SK-N-SH (cell line): ENCODE data around the gene COL23A1. TPM values are rescaled to one million over a fixed set of nuclear protein-coding genes. Genes with fewer than 3 reads are reported as not detected.

Source experiments
- CTCF ChIA-PET: fragments of 300-600, 350-600 bp; formaldehyde crosslinking; extraction: SDS; loops from one replicate; lab custom pipeline; 2021; lab: Yijun Ruan, JAX
- POLR2A ChIA-PET: fragments of 350-600 bp; sonication (Branson Sonifier 250); formaldehyde crosslinking; extraction: SDS; loops from one replicate; lab custom pipeline; 2020; ENCODE audit warnings: antibody characterized with exemption, inconsistent platforms; lab: Yijun Ruan, JAX
- DNase-seq: peaks from one replicate; pipeline ENCODE4 v3.0.0; 2012
- H2AFZ ChIP-seq: fragments of 200-600 bp; sonication (generic); 2 replicates; pipeline ENCODE4 v1.8.1; 2016; ENCODE audit warnings: antibody characterized with exemption, mild to moderate bottlenecking, low read depth
- H3F3A ChIP-seq: fragments of 200-600 bp; sonication (generic); replicated peaks from 2 replicates; pipeline ENCODE3; 2016; ENCODE audit warnings: antibody characterized with exemption, mild to moderate bottlenecking; ENCODE audit not compliant: insufficient read depth
- H3K27ac ChIP-seq, 2 experiments: fragments of 200-500 bp in 1 of 2; fragments of 200-600 bp in 1 of 2; sonication (Bioruptor generic) in 1 of 2; sonication (generic), shearing (Covaris generic) in 1 of 2; 2 replicates each; pipeline versions ENCODE4 v1.5.1 to v1.6.1; 2014 to 2016; ENCODE audit warnings: low read depth in 2 of 2, inconsistent platforms in 1 of 2, low read length in 1 of 2, mild to moderate bottlenecking in 1 of 2, mixed read lengths in 1 of 2
- H3K27me3 ChIP-seq: fragments of 200-600 bp; sonication (generic), shearing (Covaris generic); 2 replicates; pipeline ENCODE4 v1.6.1; 2016; ENCODE audit warnings: mixed run types; ENCODE audit not compliant: insufficient read depth
- H3K36me3 ChIP-seq, 2 experiments: fragments of 200-500 bp in 1 of 2; fragments of 200-600 bp in 1 of 2; sonication (Bioruptor generic) in 1 of 2; sonication (generic) in 1 of 2; replicated peaks in 1 of 2; 2 replicates each; pipeline versions ENCODE3 to v1.5.1; 2014 to 2016; ENCODE audit warnings: low read length in 1 of 2, mild to moderate bottlenecking in 1 of 2; ENCODE audit not compliant: insufficient read depth in 2 of 2, control insufficient read depth in 1 of 2
- H3K4me1 ChIP-seq, 2 experiments: fragments of 200-500 bp in 1 of 2; fragments of 200-600 bp in 1 of 2; sonication (Bioruptor generic) in 1 of 2; sonication (generic), shearing (Covaris generic) in 1 of 2; 2 replicates each; pipeline versions ENCODE4 v1.5.1 to v1.6.1; 2014 to 2016; ENCODE audit warnings: low read depth in 1 of 2, low read length in 1 of 2, mixed run types in 1 of 2; ENCODE audit not compliant: insufficient read depth in 2 of 2, control insufficient read depth in 1 of 2
- H3K4me2 ChIP-seq: fragments of 200-600 bp; sonication (generic), shearing (Covaris generic); 2 replicates; pipeline ENCODE4 v1.6.1; 2017; ENCODE audit warnings: mixed run types
- H3K4me3 ChIP-seq, 2 experiments: fragments of 200-500 bp in 1 of 2; fragments of 200-600 bp in 1 of 2; sonication (Bioruptor generic) in 1 of 2; sonication (generic), shearing (Covaris generic) in 1 of 2; 2 replicates each; pipeline versions ENCODE4 v1.5.1 to v1.8.1; 2014 to 2016; ENCODE audit warnings: low read depth in 2 of 2, inconsistent platforms in 1 of 2, low read length in 1 of 2, mild to moderate bottlenecking in 1 of 2, mixed read lengths in 1 of 2, moderate library complexity in 1 of 2
- H3K79me2 ChIP-seq: fragments of 200-600 bp; sonication (generic); 2 replicates; pipeline ENCODE4 v1.8.1; 2017; ENCODE audit warnings: mild to moderate bottlenecking; ENCODE audit not compliant: insufficient read depth
- H3K9ac ChIP-seq: fragments of 200-600 bp; sonication (generic); 2 replicates; pipeline ENCODE4 v1.6.1; 2017; ENCODE audit warnings: mixed run types
- H3K9me2 ChIP-seq: fragments of 200-600 bp; sonication (generic); 2 replicates; pipeline ENCODE4 v1.6.1; 2017; ENCODE audit warnings: mixed run types
- H3K9me3 ChIP-seq: fragments of 200-600 bp; sonication (generic); 2 replicates; pipeline ENCODE4 v1.6.1; 2017; ENCODE audit warnings: mixed run types, mild to moderate bottlenecking, moderate library complexity
- H4K20me1 ChIP-seq: fragments of 200-600 bp; sonication (generic); 2 replicates; pipeline ENCODE4 v1.6.1; 2017; ENCODE audit warnings: mild to moderate bottlenecking, mixed run types; ENCODE audit not compliant: insufficient read depth
- ELF1 ChIP-seq: IDR thresholded peaks from 2 replicates; pipeline ENCODE4 v1.4.0; 2012
- FOSL2 ChIP-seq: IDR thresholded peaks from 2 replicates; pipeline ENCODE4 v1.4.0; 2012; ENCODE audit warnings: low read depth, mild to moderate bottlenecking, moderate library complexity, borderline replicate concordance
- FOXJ3 ChIP-seq: sonication (generic); formaldehyde crosslinking; IDR thresholded peaks from 2 replicates; pipeline ENCODE4 v1.5.1; 2020; ENCODE audit warnings: mild to moderate bottlenecking, missing genetic modification reagents
- GATA2 ChIP-seq: sonication (generic); formaldehyde crosslinking; IDR thresholded peaks from 2 replicates; pipeline ENCODE4 v1.5.0; 2020; ENCODE audit warnings: mild to moderate bottlenecking, missing genetic modification reagents
- IRF3 ChIP-seq: fragments of 150-350 bp; IDR thresholded peaks from 2 replicates; pipeline ENCODE4 v1.6.1; 2016; ENCODE audit warnings: mild to moderate bottlenecking, low read depth, low read length
- JUND ChIP-seq: IDR thresholded peaks from 2 replicates; pipeline ENCODE4 v1.4.0; 2012
- MAX ChIP-seq: IDR thresholded peaks from 2 replicates; pipeline ENCODE4 v1.4.0; 2012; ENCODE audit warnings: low read depth
- MEF2A ChIP-seq: IDR thresholded peaks from 2 replicates; pipeline ENCODE4 v1.4.0; 2012; ENCODE audit warnings: low read depth, borderline replicate concordance
- NRF1 ChIP-seq: IDR thresholded peaks from 2 replicates; pipeline ENCODE4 v1.6.1; 2012; ENCODE audit warnings: low read depth, mild to moderate bottlenecking, low read length
- PBX3 ChIP-seq: IDR thresholded peaks from 2 replicates; pipeline ENCODE4; 2012
- POLR2AphosphoS5 ChIP-seq: IDR thresholded peaks from 2 replicates; pipeline ENCODE4 v1.6.1; 2012; ENCODE audit warnings: low read depth, low read length
- RCOR1 ChIP-seq: fragments of 150-350 bp; IDR thresholded peaks from 2 replicates; pipeline ENCODE4 v1.6.1; 2017; ENCODE audit warnings: antibody characterized with exemption, low read length
- SIN3A ChIP-seq: IDR thresholded peaks from 2 replicates; pipeline ENCODE4 v1.6.1; 2012; ENCODE audit warnings: low read depth, mild to moderate bottlenecking, low read length, moderate library complexity, borderline replicate concordance
- TAF1 ChIP-seq: IDR thresholded peaks from 2 replicates; pipeline ENCODE4 v1.6.1; 2012; ENCODE audit warnings: low read depth, mild to moderate bottlenecking, low read length, moderate library complexity, borderline replicate concordance
- USF2 ChIP-seq: fragments of 150-350 bp; IDR thresholded peaks from 2 replicates; pipeline ENCODE4 v1.6.1; 2017; ENCODE audit warnings: antibody characterized with exemption, low read length, low read depth, borderline replicate concordance
- YY1 ChIP-seq: IDR thresholded peaks from 2 replicates; pipeline ENCODE4 v1.4.0; 2012; ENCODE audit warnings: low read depth, mild to moderate bottlenecking
- WGBS: methylation state at CpG from one replicate; pipeline ENCODE4 v1.1.6; 2017; ENCODE audit warnings: low lambda C conversion rate; 5-methylcytosine and 5-hydroxymethylcytosine counted together
- polyA plus RNA-seq, 3 experiments: library from polyadenylated mRNA; depleted of rRNA; stranded (reverse); fragments of >200 nt; gene quantifications; 2 replicates each; pipeline ENCODE4 v1.2.3, GENCODE V29; 2012

The COL23A1 gene
- polyA plus RNA-seq, 1 of the 3 experiments (the other 2 are of a cell fraction), result 0.10 TPM

GRCh38 chr5:178429156-178429468 lies 161.1 kb downstream of the COL23A1 start:
- Histone ChIP-seq H3K4me2 (no peak overlapping the region), H2AFZ (no peak overlapping the region), H3K9me2 (no peaks in the 10 kb centered on the region), H3K9me3 (no peaks in the 10 kb centered on the region), H3F3A (no peaks in the 10 kb centered on the region), H3K79me2 (no peaks in the 10 kb centered on the region), H3K4me3 (no peak overlapping the region), H3K27me3 (no peaks in the 10 kb centered on the region), H3K36me3 (no peaks in the 10 kb centered on the region), H3K4me1 (peaks cover 0 to 52% of the 10 kb centered on the region in 2 experiments; a peak in 1 of 4 replicates), H4K20me1 (no peaks in the 10 kb centered on the region), H3K9ac (no peak overlapping the region), H3K27ac (peak overlapping the region in 1 of 2 experiments; percentile 93; a peak in 2 of 4 replicates)
- DNase-seq, result no peak
- CTCF ChIA-PET, result interaction anchor here (1.0 to 1.3 kb wide), 5 partner anchors 21 to 121 kb away, joined by 3 read pairs; no protein-coding TSS in a partner anchor
- no peak for TF ChIP-seq FOSL2
- no peak for TF ChIP-seq MAX
- TF ChIP-seq YY1, result no peak
- no peak for TF ChIP-seq IRF3
- TF ChIP-seq POLR2AphosphoS5, result no peak
- no peak for TF ChIP-seq NRF1
- TF ChIP-seq FOXJ3 (CRISPR knock-in tag), result no peak
- no peak for TF ChIP-seq MEF2A
- TF ChIP-seq GATA2 (CRISPR knock-in tag), result no peak
- no peak for TF ChIP-seq ELF1
- no peak for TF ChIP-seq SIN3A
- no peak for TF ChIP-seq RCOR1
- no peak for TF ChIP-seq PBX3
- TF ChIP-seq USF2, result no peak
- no peak for TF ChIP-seq JUND
- TF ChIP-seq TAF1, result no peak
- 43% methylated on average over 5 of the region's 10 CpGs for WGBS
- POLR2A ChIA-PET, result interaction anchor here (1.9 kb wide), 1 partner anchor 8 kb away, joined by 6 read pairs; no protein-coding TSS in a partner anchor
